GM12873 (cell line): ENCODE measurements around the gene KSR1.

Experiments
- CTCF ChIP-seq: IDR thresholded peaks from 2 replicates; pipeline ENCODE4 v1.5.1; 2012; ENCODE audit warnings: low read depth, mild to moderate bottlenecking, moderate library complexity, low read length, control low read depth; ENCODE audit not compliant: insufficient read depth; ENCODE audit errors: missing control alignments

The KSR1 gene

GRCh38 chr17:27423651-27424050 is 32.6 kb upstream of the KSR1 start:
- TF ChIP-seq CTCF, result no peak

GRCh38 chr17:27424516-27424915 is 31.7 kb upstream of the KSR1 start:
- no peak for TF ChIP-seq CTCF

GRCh38 chr17:27424941-27425340 is 31.3 kb upstream of the KSR1 start:
- no peak for TF ChIP-seq CTCF

- no peak for TF ChIP-seq CTCF
Observed at GRCh38 chr17:27425991-27426390, 30.3 kb upstream of the KSR1 start.

GRCh38 chr17:27428781-27429505 is 27.3 kb upstream of the KSR1 start:
- no peak for TF ChIP-seq CTCF

- no peak for TF ChIP-seq CTCF
Observed at GRCh38 chr17:27429666-27430382, 26.4 kb upstream of the KSR1 start.

GRCh38 chr17:27430383-27430840 is 25.8 kb upstream of the KSR1 start:
- no peak for TF ChIP-seq CTCF
